GM21423 (cell line): Measurements from ENCODE around the gene AP4M1.

Source experiments
- ATAC-seq: cut with Tn5 transposase; IDR thresholded peaks from one replicate; pipeline ENCODE4 v1.9.1; 2021; ENCODE audit warnings: mild to moderate bottlenecking, moderate library complexity; ENCODE audit not compliant: unreplicated experiment

Gene AP4M1

GRCh38 chr7:100157069-100157333 is 55.6 kb downstream of the AP4M1 start:
- ATAC-seq: no peak

GRCh38 chr7:100157334-100158228 is 56.1 kb downstream of the AP4M1 start:
- ATAC-seq: no peak
